GM19397 (cell line): ENCODE data around the gene HHLA2.

ENCODE experiments used
- ATAC-seq: cut with Tn5 transposase; IDR thresholded peaks from one replicate; pipeline ENCODE4 v1.9.1; 2021; ENCODE audit warnings: mild to moderate bottlenecking, moderate library complexity; ENCODE audit not compliant: unreplicated experiment

HHLA2 gene

DNA sequence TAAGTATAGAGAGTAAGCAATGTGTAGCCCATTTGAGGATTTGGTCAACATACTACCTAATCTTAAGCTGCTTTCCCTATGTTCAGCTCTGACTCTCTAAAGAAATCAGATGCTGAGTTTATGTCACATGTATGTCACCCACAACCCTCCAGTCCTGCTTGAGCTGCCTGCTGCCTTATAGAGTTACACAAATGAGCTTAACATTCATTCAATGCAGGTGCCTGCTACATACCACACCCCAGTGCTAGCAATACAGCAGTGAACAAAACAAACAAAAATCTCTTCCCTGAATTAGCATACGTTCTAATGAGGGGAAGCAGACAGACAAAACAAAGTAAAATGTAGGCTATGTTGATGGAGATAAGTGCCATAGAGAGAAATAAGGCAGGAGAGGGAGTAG lies 93.0 kb downstream of the HHLA2 start:
- ATAC-seq, result no peak

GRCh38 chr3:108391917-108392593 lies 95.7 kb downstream of the HHLA2 start:
- ATAC-seq, result no peak

GRCh38 chr3:108393128-108393900 lies 97.0 kb downstream of the HHLA2 start:
- no peak for ATAC-seq

DNA sequence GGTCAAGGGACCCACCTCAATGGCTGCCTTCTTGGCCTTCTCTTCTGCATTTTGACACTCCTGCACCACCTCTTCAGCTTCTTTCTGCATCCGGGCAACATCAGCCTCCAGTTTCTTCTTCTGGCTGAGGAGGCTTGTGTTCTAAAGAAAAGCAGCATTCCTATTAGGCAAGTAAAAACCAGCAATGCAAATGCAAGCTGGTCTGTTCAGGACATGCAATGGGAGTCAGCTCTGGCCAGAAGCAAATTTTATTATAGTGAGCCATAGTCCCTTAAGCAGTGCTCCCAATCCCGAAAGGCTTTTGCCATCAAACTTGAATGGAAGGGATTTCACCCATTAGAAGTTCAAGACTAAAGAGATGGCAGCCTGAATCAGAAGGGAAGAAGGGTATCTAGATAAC lies 97.7 kb downstream of the HHLA2 start:
- no peak for ATAC-seq

DNA sequence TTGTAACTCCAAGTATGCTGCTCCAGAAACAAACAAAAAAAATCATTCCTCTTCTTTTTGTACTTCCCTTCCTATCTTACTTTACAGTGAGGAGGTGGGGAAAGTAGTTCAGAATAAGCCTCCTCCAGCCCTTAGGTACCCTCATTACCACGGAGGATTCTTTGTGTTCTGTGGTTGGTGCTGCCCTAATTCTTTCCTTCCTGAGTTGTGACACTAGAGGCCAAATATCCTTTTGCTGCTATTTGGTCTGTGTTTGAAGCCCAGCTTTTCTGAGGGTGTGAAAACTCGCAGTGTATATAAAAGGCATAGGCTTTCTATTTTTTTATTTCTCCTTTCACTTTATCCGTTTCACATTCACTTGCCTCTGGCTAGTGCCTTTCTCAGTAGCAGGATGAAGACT lies 98.2 kb downstream of the HHLA2 start:
- ATAC-seq, result no peak

DNA sequence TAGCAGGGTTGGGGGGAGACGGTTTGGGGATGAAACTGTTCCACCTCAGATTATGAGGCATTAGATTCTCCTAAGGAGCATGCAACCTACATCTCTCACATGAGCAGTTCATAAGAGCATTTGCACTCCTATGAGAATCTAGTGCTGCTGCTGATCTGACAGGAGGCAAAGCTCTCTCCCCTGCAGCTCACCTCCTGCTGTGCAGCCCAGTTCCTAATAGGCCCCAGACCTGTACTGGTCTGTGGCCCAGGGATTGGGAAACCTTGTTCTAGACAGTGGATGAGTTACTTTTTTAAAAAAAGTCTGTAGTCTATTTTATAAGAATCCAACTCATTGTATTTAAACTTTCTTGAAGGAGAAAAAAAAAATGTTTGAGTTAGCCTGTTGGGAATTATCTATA lies 100.0 kb downstream of the HHLA2 start:
- ATAC-seq, result no peak

DNA sequence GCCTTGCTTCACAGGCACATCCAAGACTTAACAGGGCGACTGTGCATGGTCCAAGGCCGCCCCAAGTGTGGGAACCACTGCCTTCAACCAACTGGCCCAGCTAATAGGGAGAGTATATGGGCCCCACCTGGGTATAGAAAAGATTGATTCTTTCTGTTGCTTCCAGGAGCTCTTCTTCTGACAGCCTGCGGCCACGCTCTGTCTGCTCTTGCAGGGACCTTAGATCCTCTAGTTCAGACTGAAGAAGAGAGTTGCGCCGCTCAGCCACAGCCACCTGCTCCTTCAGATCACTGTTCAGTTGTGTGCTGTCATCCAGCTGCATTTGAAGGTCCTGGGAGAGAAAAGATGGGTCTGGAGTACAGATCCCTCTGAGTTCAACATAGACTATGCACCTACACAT lies 102.2 kb downstream of the HHLA2 start:
- no peak for ATAC-seq

GRCh38 chr3:108401836-108402235 lies 105.5 kb downstream of the HHLA2 start:
- no peak for ATAC-seq

DNA sequence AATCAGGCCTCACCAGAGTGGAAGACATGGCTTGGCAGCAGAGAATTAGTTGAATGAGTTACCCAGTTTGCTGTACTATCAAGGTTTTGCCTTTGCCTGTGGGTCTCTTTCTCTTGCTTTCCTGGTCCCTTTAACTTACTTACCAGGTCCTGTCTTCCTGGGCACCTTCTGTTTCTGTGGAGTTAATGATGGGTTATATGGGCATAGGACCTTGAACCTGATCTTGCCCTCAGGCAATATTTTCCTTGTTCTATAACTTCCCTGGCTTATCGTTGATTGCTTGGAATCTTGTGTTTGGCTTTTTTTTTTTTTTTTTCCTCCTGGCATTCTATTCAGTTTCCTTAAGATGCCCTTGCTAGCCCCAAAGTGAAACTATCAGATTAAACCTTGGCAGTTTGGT lies 106.8 kb downstream of the HHLA2 start:
- ATAC-seq, result no peak

DNA sequence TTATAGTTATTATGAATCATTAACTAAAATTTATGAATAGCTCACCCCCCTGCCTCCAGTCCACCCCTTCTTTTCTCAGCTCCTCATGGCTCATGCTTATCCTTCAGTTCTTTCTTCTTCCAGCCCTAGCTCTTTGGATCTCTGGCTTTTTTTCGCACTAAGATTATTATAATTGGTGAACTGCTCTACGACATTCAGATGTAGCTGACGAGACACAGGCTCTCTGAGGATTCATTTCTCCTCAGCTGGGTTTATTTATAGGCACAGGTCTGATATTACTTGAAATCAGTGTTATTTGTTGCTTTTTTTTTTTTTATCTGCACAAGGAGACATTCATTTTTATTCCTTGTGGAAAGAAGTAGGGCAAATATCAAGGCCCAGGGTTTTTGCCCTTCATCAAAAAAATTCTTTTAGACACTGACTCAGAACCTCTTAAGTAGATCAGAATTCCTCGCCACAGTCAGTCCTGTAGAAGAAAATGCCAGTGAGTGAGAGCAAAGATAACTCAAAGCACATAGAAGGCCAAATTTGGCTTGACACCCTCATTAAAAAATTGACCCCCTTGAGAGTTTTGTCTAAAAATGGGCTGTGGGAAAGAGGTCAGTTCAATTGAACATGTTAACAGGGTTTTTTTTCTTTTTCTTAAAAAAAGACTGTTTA lies 107.5 kb downstream of the HHLA2 start:
- no peak for ATAC-seq

DNA sequence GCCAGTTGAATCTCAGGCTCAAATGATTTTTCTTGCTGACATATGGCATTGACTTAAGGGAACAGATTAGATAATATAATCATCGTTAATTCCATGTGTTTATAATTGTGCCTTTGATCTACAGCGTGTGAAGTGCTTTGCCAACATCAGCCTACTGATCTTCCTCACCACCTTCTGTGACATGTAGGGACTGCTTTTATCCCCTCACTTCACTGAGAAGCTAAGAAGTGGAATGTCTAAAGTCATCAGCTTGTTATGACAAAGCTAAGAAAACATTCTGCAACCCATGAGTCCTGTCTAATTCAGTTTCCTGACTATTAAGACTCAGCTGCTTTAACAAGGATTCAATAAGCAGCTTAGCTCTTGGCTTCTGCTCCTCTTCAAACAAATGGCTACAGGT lies 108.0 kb downstream of the HHLA2 start:
- no peak for ATAC-seq

GRCh38 chr3:108406063-108406660 lies 109.8 kb downstream of the HHLA2 start:
- ATAC-seq, result no peak

DNA sequence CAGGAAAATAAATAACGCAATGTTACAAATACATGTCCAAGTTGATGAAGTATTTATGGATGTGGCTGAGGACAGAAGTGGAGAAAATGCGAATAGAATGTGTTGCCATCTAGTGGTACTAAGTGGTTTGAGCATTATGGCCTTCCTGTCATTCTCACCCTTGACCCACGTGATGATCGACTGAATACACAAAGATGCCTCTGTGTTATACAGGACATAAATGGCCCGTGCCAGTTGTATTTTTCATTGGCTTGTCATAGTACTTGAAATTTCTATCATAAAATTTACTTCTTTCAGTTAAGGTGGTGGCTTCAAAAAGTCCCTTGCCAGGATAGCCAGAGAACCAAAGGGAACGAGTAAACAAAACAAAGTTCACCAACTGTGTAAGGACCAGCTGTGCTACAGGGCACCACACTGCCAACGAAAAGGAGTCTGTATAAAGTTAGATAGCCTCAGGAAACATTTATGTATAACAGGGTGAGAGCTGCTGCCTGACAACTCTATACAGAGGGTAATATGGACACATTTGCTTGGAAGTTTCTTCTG lies 110.4 kb downstream of the HHLA2 start:
- peak; percentile 89 for ATAC-seq

DNA sequence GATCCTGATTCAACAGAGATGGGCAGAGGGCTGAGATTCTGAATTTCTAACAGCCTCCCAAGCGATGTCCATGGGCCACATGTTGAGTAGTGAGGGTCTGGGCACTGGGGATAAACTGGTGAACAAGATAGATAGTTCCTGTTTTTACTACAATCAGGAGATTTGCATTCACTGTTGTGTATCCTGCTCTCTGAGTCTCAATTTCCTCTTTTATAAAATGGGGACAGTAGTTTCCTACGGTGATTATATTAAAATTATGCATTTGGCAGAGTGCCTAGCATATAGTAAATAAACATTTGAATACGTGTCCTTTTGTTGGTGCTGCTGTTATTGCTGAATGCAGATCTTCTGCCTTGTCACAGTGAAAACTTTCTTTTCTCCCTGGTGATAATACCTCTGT lies 111.5 kb downstream of the HHLA2 start:
- no peak for ATAC-seq

DNA sequence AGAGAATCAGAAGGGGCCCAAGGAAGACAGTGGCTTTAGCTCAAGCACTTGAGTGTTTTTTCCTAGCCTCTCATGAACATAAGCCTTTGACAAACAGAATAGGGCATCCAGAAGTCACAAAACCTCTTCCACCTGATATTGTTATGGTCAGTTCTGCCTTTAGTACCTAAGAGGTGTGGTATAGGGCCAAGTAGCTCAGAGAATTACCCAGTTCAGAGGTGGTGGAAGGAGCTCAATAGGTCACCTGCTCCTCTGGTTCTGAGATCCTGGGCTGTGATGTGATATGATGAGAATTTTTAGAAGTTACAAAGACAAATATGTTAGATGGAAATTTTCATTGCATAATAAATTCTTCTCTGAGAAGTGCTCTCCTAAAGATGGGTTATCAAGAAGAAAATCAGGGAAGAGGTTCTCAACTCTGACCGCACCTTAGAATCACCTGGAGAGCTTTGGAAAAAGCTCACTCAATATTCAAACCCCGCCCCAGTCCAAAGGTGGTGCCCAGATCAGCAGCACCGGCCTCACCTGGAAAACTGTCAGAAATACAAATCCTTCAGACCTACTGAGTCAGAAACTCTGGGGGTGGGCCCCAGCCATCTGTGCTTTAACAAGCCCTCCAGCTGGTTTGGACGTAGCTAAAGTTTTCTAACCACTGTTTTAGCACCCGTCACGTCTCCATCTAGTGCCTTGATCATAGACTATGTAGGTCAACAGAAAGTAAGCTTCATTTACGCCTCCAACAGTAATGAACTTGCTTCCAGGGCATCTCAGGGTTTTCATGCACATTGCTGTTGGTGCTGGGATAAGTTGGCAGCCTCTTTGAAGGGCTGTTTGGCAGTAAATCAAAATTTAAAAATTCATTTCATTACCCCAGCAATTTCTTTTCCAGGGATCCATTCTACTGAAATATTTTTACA lies 112.8 kb downstream of the HHLA2 start:
- no peak for ATAC-seq

DNA sequence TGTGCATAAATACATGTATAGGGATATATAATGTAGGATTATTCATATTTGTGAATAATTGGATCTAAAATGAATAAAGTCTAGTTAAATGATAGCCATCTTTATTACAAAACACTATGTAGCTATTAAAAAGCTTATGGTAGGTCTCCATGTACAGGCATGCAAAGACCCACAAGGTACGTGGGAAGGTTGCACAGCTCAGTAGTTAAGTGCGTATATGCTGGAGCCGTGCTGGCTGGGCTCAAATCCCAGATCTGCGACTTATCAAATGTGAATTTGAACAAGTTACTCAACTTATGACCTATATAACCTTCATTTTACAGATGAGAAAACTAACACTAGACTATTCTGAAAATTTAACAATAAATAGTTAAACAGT lies 113.4 kb downstream of the HHLA2 start:
- no peak for ATAC-seq

- no peak for ATAC-seq
Observed at GRCh38 chr3:108410531-108410984, 114.2 kb downstream of the HHLA2 start.

GRCh38 chr3:108412121-108412750 lies 115.9 kb downstream of the HHLA2 start:
- ATAC-seq, result no peak

DNA sequence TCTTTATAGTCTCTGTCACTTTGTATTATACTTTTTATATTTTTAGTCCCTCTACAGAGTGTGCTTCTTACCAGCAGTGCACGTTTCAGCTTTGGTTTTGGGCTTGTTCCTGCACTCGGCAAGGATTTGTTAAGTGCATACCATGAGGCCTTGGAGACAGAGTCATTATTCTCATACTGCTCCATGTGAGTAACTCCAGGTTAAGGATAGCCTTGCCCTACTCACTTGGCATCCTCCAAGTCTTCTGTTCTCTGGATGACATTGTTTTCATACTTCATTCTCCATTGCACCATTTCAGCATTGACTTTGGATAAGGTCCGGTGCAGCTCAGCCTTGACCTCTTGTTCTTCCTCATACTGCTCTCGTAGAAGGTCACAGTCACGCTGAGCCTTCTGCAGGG lies 117.7 kb downstream of the HHLA2 start:
- no peak for ATAC-seq

DNA sequence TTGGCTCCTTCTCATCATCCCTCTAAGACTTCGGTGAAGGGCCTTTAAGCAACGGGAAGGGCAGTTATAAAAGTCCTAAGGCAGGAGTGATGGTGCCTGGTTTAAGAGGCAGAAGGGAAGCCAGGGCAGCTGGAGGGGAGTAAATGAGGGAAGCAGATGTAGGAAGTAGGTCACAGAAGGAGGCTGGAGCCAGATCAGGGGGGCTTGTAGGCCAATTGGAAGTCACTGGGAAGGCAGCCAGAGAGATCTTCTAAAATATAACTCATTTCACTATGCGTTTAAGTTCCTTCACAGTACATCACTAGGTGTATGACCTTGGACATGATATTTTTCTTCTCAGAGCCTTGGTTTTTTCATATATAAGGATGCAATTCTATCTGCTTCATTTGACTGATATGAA lies 119.3 kb downstream of the HHLA2 start:
- no peak for ATAC-seq
